SK-N-SH treated with all-trans-retinoic acid at 6 μM for 48 hours (cell line): ENCODE results near the gene OVOL2.

ENCODE experiments used
- ARNTL ChIP-seq: fragments of 450-650 bp; formaldehyde crosslinking; IDR thresholded peaks from 2 replicates; pipeline ENCODE4 v1.5.0; 2020; ENCODE audit warnings: low read depth, mild to moderate bottlenecking, moderate library complexity, borderline replicate concordance
- CSDC2 ChIP-seq: fragments of 250-450 bp; sonication (Bioruptor Pico); IDR thresholded peaks from 2 replicates; pipeline ENCODE4 v1.5.0; 2020; ENCODE audit warnings: mild to moderate bottlenecking, moderate library complexity
- CSRNP3 ChIP-seq: fragments of 250-450 bp; sonication (Bioruptor Pico); IDR thresholded peaks from 2 replicates; pipeline ENCODE4 v1.5.1; 2021; ENCODE audit warnings: mild to moderate bottlenecking, moderate library complexity
- GLIS3 ChIP-seq: fragments of 250-450 bp; sonication (Bioruptor Pico); IDR thresholded peaks from 2 replicates; pipeline ENCODE4 v1.5.0; 2020; ENCODE audit warnings: mild to moderate bottlenecking, moderate library complexity
- OSR1 ChIP-seq: fragments of 250-450 bp; sonication (Bioruptor Pico); IDR thresholded peaks from 2 replicates; pipeline ENCODE4 v1.8.0; 2022; ENCODE audit warnings: moderate library complexity, mild to moderate bottlenecking, inconsistent platforms
- PATZ1 ChIP-seq: fragments of 250-450 bp; sonication (Bioruptor Pico); IDR thresholded peaks from 2 replicates; pipeline ENCODE4 v1.8.0; 2020; ENCODE audit warnings: mild to moderate bottlenecking, moderate library complexity, borderline replicate concordance
- ZFP30 ChIP-seq: fragments of 450-650 bp; formaldehyde crosslinking; IDR thresholded peaks from 2 replicates; pipeline ENCODE4 v1.5.0; 2022; ENCODE audit warnings: mild to moderate bottlenecking, moderate library complexity
- TF ChIP-seq, protein P1 (sequence below): fragments of 250-450 bp; sonication (Bioruptor Pico); IDR thresholded peaks from 2 replicates; pipeline ENCODE4 v1.5.0; 2020; ENCODE audit warnings: mild to moderate bottlenecking, moderate library complexity

DNA sequence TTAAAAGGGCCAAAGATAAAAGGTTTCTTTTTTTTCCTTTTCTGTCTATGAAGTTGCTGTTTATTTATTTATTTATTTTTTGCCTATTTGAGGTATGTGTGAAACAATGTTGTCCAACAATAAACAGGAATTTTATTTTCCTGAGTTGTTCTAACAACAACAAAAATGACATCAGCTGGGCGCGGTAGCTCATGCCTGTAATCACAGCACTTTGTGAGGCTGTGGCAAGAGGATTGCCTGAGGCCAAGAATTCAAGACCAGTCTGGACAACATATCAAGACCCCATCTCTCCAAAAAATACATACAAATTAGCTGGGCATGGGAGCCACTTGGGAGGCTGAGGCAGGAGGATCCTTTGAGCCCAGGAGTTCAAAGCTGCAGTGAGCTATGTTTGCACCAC is 44.8 kb downstream of the OVOL2 start:
- TF ChIP-seq CSDC2, result no peak
- TF ChIP-seq GLIS3 (CRISPR knock-in tag), result no peak
- no peak for TF ChIP-seq OSR1 (CRISPR knock-in tag)
- TF ChIP-seq, protein P1, sequence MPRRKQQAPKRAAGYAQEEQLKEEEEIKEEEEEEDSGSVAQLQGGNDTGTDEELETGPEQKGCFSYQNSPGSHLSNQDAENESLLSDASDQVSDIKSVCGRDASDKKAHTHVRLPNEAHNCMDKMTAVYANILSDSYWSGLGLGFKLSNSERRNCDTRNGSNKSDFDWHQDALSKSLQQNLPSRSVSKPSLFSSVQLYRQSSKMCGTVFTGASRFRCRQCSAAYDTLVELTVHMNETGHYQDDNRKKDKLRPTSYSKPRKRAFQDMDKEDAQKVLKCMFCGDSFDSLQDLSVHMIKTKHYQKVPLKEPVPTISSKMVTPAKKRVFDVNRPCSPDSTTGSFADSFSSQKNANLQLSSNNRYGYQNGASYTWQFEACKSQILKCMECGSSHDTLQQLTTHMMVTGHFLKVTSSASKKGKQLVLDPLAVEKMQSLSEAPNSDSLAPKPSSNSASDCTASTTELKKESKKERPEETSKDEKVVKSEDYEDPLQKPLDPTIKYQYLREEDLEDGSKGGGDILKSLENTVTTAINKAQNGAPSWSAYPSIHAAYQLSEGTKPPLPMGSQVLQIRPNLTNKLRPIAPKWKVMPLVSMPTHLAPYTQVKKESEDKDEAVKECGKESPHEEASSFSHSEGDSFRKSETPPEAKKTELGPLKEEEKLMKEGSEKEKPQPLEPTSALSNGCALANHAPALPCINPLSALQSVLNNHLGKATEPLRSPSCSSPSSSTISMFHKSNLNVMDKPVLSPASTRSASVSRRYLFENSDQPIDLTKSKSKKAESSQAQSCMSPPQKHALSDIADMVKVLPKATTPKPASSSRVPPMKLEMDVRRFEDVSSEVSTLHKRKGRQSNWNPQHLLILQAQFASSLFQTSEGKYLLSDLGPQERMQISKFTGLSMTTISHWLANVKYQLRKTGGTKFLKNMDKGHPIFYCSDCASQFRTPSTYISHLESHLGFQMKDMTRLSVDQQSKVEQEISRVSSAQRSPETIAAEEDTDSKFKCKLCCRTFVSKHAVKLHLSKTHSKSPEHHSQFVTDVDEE (CRISPR knock-in tag), result no peak
- TF ChIP-seq PATZ1 (CRISPR knock-in tag), result no peak
- TF ChIP-seq CSRNP3 (CRISPR knock-in tag), result no peak
- TF ChIP-seq ZFP30, result no peak
- TF ChIP-seq ARNTL, result no peak
